Measurements from ENCODE around the gene KCNMA1.

Gene KCNMA1

GRCh38 chr10:77079592-77080300, 557.9 kb downstream of the KCNMA1 start:
- no peak for DNase-seq (ENCODE audit: low read depth)

GRCh38 chr10:77077316-77077945, 560.2 kb downstream of the KCNMA1 start:
- no peak for DNase-seq (ENCODE audit: low read depth)

GRCh38 chr10:77075926-77076325, 561.7 kb downstream of the KCNMA1 start:
- no peak for DNase-seq (ENCODE audit: low read depth)

- DNase-seq (ENCODE audit: low read depth) = no peak
Measured at GRCh38 chr10:77074104-77074624, 563.4 kb downstream of the KCNMA1 start.

- no peak for DNase-seq (ENCODE audit: low read depth)
Measured at GRCh38 chr10:77073663-77073960, 564.0 kb downstream of the KCNMA1 start.

GRCh38 chr10:77072836-77073662, 564.6 kb downstream of the KCNMA1 start:
- DNase-seq (ENCODE audit: low read depth) = no peak

- no peak for DNase-seq (ENCODE audit: low read depth)
Measured at GRCh38 chr10:77072361-77072835, 565.2 kb downstream of the KCNMA1 start.

GRCh38 chr10:77071956-77072355, 565.7 kb downstream of the KCNMA1 start:
- no peak for DNase-seq (ENCODE audit: low read depth)

- DNase-seq (ENCODE audit: low read depth) = no peak
Measured at GRCh38 chr10:77071001-77071511, 566.6 kb downstream of the KCNMA1 start.

- no peak for DNase-seq (ENCODE audit: low read depth)
Measured at GRCh38 chr10:77070346-77070745, 567.3 kb downstream of the KCNMA1 start.

GRCh38 chr10:77068969-77069368, 568.6 kb downstream of the KCNMA1 start:
- no peak for DNase-seq (ENCODE audit: low read depth)

- no peak for DNase-seq (ENCODE audit: low read depth)
Measured at GRCh38 chr10:77068272-77068671, 569.3 kb downstream of the KCNMA1 start.

GRCh38 chr10:77062381-77062780, 575.2 kb downstream of the KCNMA1 start:
- no peak for DNase-seq (ENCODE audit: low read depth)

- no peak for DNase-seq (ENCODE audit: low read depth)
Measured at GRCh38 chr10:77060913-77061312, 576.7 kb downstream of the KCNMA1 start.

GRCh38 chr10:77056650-77057049, 581.0 kb downstream of the KCNMA1 start:
- peak; percentile 20 for DNase-seq (ENCODE audit: low read depth)

- DNase-seq (ENCODE audit: low read depth) = no peak
Measured at GRCh38 chr10:77052593-77052992, 585.0 kb downstream of the KCNMA1 start.

- no peak for DNase-seq (ENCODE audit: low read depth)
Measured at GRCh38 chr10:77051837-77052236, 585.8 kb downstream of the KCNMA1 start.

GRCh38 chr10:77049896-77050295, 587.7 kb downstream of the KCNMA1 start:
- peak; percentile 42 for DNase-seq (ENCODE audit: low read depth)

- DNase-seq (ENCODE audit: low read depth) = no peak
Measured at GRCh38 chr10:77049146-77049545, 588.5 kb downstream of the KCNMA1 start.

- DNase-seq (ENCODE audit: low read depth) = no peak
Measured at GRCh38 chr10:77045085-77045484, 592.5 kb downstream of the KCNMA1 start.

- DNase-seq (ENCODE audit: low read depth) = peak; percentile 62
Measured at GRCh38 chr10:77043420-77043763, 594.2 kb downstream of the KCNMA1 start.

GRCh38 chr10:77042706-77043419, 594.7 kb downstream of the KCNMA1 start:
- no peak for DNase-seq (ENCODE audit: low read depth)
